Measurements from ENCODE around the gene EMX1. TPM values are rescaled to one million over a fixed set of nuclear protein-coding genes. Genes with fewer than 3 reads are reported as not detected.

Gene EMX1
- total RNA-seq, 3 donors from 2014 or later, result 0.44 TPM; not detected in 2

- TF ChIP-seq POLR2A (IDR thresholded peaks at IDR 0.05) (no peak), CTCF (IDR thresholded peaks at IDR 0.05) (no peak), POLR2AphosphoS5 (IDR thresholded peaks at IDR 0.05) (no peak)
- Histone ChIP-seq H3K4me1 (no peaks in the 10 kb centered on the region), H3K27ac (no peak overlapping the region), H3K27me3 (no peaks in the 10 kb centered on the region), H3K36me3 (no peaks in the 10 kb centered on the region), H3K9me3 (no peaks in the 10 kb centered on the region), H3K4me3 (no peak overlapping the region)
- DNase-seq (ENCODE audit: low spot score in 2 of 2), result no peak
- intact Hi-C loops (cut with DNase I; ENCODE audit: low total_unique reads), result no loop called here
Measured at GRCh38 chr2:72980535-72981217, 63.4 kb downstream of the EMX1 start.

- intact Hi-C loops (cut with DNase I; ENCODE audit: low total_unique reads), result no loop called here
Measured at GRCh38 chr2:72981536-72981935, 64.2 kb downstream of the EMX1 start.

GRCh38 chr2:72982219-72982618 is 64.9 kb downstream of the EMX1 start:
- no peak for DNase-seq (ENCODE audit: low spot score in 2 of 2)
- no peaks in the 10 kb centered on the region for H3K4me1 ChIP-seq
- no peak overlapping the region for H3K27ac ChIP-seq
- no peaks in the 10 kb centered on the region for H3K9me3 ChIP-seq
- H3K27me3 ChIP-seq, result no peaks in the 10 kb centered on the region
- no peaks in the 10 kb centered on the region for H3K36me3 ChIP-seq
- no peak overlapping the region for H3K4me3 ChIP-seq
- TF ChIP-seq CTCF (IDR thresholded peaks at IDR 0.05) (no peak), POLR2A (IDR thresholded peaks at IDR 0.05) (no peak), POLR2AphosphoS5 (IDR thresholded peaks at IDR 0.05) (no peak)
- intact Hi-C loops (cut with DNase I; ENCODE audit: low total_unique reads), result no loop called here

More at GRCh38 chr2:72981536-72981935, 64.2 kb downstream of the EMX1 start:
- TF ChIP-seq POLR2AphosphoS5 (IDR thresholded peaks at IDR 0.05), result no peak
- H3K4me3 ChIP-seq, result no peak overlapping the region
- H3K36me3 ChIP-seq, result no peaks in the 10 kb centered on the region
- no peaks in the 10 kb centered on the region for H3K27me3 ChIP-seq
- no peaks in the 10 kb centered on the region for H3K9me3 ChIP-seq
- no peaks in the 10 kb centered on the region for H3K4me1 ChIP-seq
- no peak overlapping the region for H3K27ac ChIP-seq
- DNase-seq (ENCODE audit: low spot score in 2 of 2), result no peak

- TF ChIP-seq POLR2AphosphoS5 (IDR thresholded peaks at IDR 0.05) (no peak), CTCF (IDR thresholded peaks at IDR 0.05) (no peak), POLR2A (IDR thresholded peaks at IDR 0.05) (no peak)
Measured at GRCh38 chr2:72982781-72983499, 65.6 kb downstream of the EMX1 start.

GRCh38 chr2:72983500-72984161 is 66.3 kb downstream of the EMX1 start:
- DNase-seq (ENCODE audit: low spot score in 2 of 2), result no peak
- TF ChIP-seq CTCF (IDR thresholded peaks at IDR 0.05) (no peak), POLR2AphosphoS5 (IDR thresholded peaks at IDR 0.05) (no peak), POLR2A (IDR thresholded peaks at IDR 0.05) (no peak)
- no peaks in the 10 kb centered on the region for H3K9me3 ChIP-seq
- H3K4me1 ChIP-seq, result no peaks in the 10 kb centered on the region
- H3K27me3 ChIP-seq, result no peaks in the 10 kb centered on the region
- H3K4me3 ChIP-seq, result no peak overlapping the region
- H3K36me3 ChIP-seq, result no peaks in the 10 kb centered on the region
- intact Hi-C loops (cut with DNase I; ENCODE audit: low total_unique reads), result no loop called here
- no peak overlapping the region for H3K27ac ChIP-seq

More at GRCh38 chr2:72982781-72983499, 65.6 kb downstream of the EMX1 start:
- Histone ChIP-seq H3K9me3 (no peaks in the 10 kb centered on the region), H3K4me1 (no peaks in the 10 kb centered on the region), H3K4me3 (no peak overlapping the region), H3K36me3 (no peaks in the 10 kb centered on the region), H3K27me3 (no peaks in the 10 kb centered on the region), H3K27ac (no peak overlapping the region)
- intact Hi-C loops (cut with DNase I; ENCODE audit: low total_unique reads), result no loop called here
- DNase-seq (ENCODE audit: low spot score in 2 of 2), result no peak

Measured in breast epithelium (tissue), 4 donors.